SK-N-SH treated with all-trans-retinoic acid at 6 μM for 48 hours (cell line): ENCODE data around the gene BRCA2.

ENCODE experiments used
- ATAC-seq: fragments of 200-7000 bp; cut with Tn5 transposase; 3 replicates; pipeline ENCODE4 v1.9.1; 2020; ENCODE audit warnings: mild to moderate bottlenecking, moderate library complexity
- ARNTL ChIP-seq: fragments of 450-650 bp; formaldehyde crosslinking; IDR thresholded peaks from 2 replicates; pipeline ENCODE4 v1.5.0; 2020; ENCODE audit warnings: low read depth, mild to moderate bottlenecking, moderate library complexity, borderline replicate concordance
- CSDC2 ChIP-seq: fragments of 250-450 bp; sonication (Bioruptor Pico); IDR thresholded peaks from 2 replicates; pipeline ENCODE4 v1.5.0; 2020; ENCODE audit warnings: mild to moderate bottlenecking, moderate library complexity
- ESRRG ChIP-seq: fragments of 250-450 bp; sonication (Bioruptor Pico); IDR thresholded peaks from 2 replicates; pipeline ENCODE4 v1.6.1; 2021; ENCODE audit warnings: mild to moderate bottlenecking
- GLIS3 ChIP-seq: fragments of 250-450 bp; sonication (Bioruptor Pico); IDR thresholded peaks from 2 replicates; pipeline ENCODE4 v1.5.0; 2020; ENCODE audit warnings: mild to moderate bottlenecking, moderate library complexity
- ISL1 ChIP-seq: fragments of 250-450 bp; sonication (Bioruptor Pico); IDR thresholded peaks from 2 replicates; pipeline ENCODE4 v2.1.2; 2022; ENCODE audit warnings: mild to moderate bottlenecking, moderate library complexity
- OSR1 ChIP-seq: fragments of 250-450 bp; sonication (Bioruptor Pico); IDR thresholded peaks from 2 replicates; pipeline ENCODE4 v1.8.0; 2022; ENCODE audit warnings: moderate library complexity, mild to moderate bottlenecking, inconsistent platforms
- PPARA ChIP-seq: fragments of 250-450 bp; sonication (Bioruptor Pico); IDR thresholded peaks from 2 replicates; pipeline ENCODE4 v1.5.0; 2020; ENCODE audit warnings: mild to moderate bottlenecking, borderline replicate concordance
- RARB ChIP-seq: fragments of 250-450 bp; sonication (Bioruptor Pico); IDR thresholded peaks from 2 replicates; pipeline ENCODE4 v1.8.0; 2021; ENCODE audit warnings: mild to moderate bottlenecking, moderate library complexity
- SNAI2 ChIP-seq: fragments of 250-450 bp; sonication (Bioruptor Pico); IDR thresholded peaks from 2 replicates; pipeline ENCODE4 v1.5.0; 2020; ENCODE audit warnings: mild to moderate bottlenecking, moderate library complexity
- TCF4 ChIP-seq: fragments of 250-450 bp; sonication (Bioruptor Pico); IDR thresholded peaks from 2 replicates; pipeline ENCODE4 v1.8.0; 2021; ENCODE audit warnings: mild to moderate bottlenecking, moderate library complexity, borderline replicate concordance
- ZFP3 ChIP-seq: fragments of 250-450 bp; sonication (Bioruptor Pico); IDR thresholded peaks from 2 replicates; pipeline ENCODE4 v1.5.0; 2020; ENCODE audit warnings: mild to moderate bottlenecking, moderate library complexity
- ZFP30 ChIP-seq: fragments of 450-650 bp; formaldehyde crosslinking; IDR thresholded peaks from 2 replicates; pipeline ENCODE4 v1.5.0; 2022; ENCODE audit warnings: mild to moderate bottlenecking, moderate library complexity
- ZNF565 ChIP-seq: fragments of 450-650 bp; formaldehyde crosslinking; conservative IDR thresholded peaks from 2 replicates; pipeline ENCODE4 v1.5.0; 2020; ENCODE audit warnings: low read depth, mild to moderate bottlenecking, moderate library complexity
- ZNF8 ChIP-seq: fragments of 450-650 bp; formaldehyde crosslinking; IDR thresholded peaks from 2 replicates; pipeline ENCODE4 v1.5.0; 2020; ENCODE audit warnings: mild to moderate bottlenecking, moderate library complexity
- TF ChIP-seq, protein P1 (sequence below): fragments of 250-450 bp; sonication (Bioruptor Pico); IDR thresholded peaks from 2 replicates; pipeline ENCODE4 v1.5.1; 2020; ENCODE audit warnings: low read depth, mild to moderate bottlenecking, moderate library complexity
- TF ChIP-seq, protein P2 (sequence below): fragments of 250-450 bp; sonication (Bioruptor Pico); IDR thresholded peaks from 2 replicates; pipeline ENCODE4 v1.8.0; 2020; ENCODE audit warnings: mild to moderate bottlenecking, moderate library complexity, borderline replicate concordance
- TF ChIP-seq, protein P3 (sequence below): fragments of 250-450 bp; sonication (Bioruptor Pico); IDR thresholded peaks from 2 replicates; pipeline ENCODE4 v1.5.1; 2021; ENCODE audit warnings: mild to moderate bottlenecking, moderate library complexity

Gene BRCA2

DNA sequence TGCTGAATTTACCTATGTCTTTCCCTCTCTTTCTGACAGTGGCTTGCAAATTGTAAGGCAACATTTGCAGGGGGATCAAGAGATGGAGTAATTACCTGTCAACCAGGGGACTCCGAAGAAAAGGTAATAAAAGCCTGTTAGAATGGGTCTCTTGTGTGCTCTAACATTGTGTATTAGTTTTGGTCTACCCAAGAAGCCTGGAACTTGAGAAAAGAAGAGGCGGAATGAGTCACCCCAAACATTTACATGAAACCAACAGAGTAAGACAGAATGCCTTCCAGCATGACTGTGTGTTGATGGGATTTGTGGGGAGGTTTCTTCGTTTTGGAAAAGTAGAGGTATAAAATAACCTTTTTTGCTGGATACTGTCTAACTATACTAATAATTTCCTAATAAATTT lies 36.9 kb upstream of the BRCA2 start:
- TF ChIP-seq, protein P1, sequence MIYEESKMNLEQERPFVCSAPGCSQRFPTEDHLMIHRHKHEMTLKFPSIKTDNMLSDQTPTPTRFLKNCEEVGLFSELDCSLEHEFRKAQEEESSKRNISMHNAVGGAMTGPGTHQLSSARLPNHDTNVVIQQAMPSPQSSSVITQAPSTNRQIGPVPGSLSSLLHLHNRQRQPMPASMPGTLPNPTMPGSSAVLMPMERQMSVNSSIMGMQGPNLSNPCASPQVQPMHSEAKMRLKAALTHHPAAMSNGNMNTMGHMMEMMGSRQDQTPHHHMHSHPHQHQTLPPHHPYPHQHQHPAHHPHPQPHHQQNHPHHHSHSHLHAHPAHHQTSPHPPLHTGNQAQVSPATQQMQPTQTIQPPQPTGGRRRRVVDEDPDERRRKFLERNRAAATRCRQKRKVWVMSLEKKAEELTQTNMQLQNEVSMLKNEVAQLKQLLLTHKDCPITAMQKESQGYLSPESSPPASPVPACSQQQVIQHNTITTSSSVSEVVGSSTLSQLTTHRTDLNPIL (CRISPR knock-in tag), result no peak
- TF ChIP-seq ZFP30 (CRISPR knock-in tag) (no peak), PPARA (no peak), TCF4 (no peak)
- ATAC-seq, result no peak

DNA sequence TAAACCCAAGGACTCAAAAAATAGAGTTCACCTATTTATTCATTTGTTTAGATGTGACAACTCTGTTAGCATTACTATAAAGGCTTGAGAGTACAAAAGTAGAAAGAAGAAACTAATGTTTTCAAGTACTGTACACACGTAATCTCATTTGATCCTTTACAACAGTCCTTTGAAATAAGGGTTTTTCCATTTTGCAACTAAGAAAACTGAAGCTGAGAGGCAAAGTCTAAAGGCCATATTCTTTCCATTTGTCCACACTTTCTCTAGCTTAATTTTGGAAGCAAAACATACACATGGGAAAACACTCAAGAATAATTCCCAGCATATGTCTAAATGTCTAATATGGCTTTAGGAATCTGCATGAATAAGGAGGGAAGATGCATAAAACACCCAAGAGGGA lies 34.2 kb upstream of the BRCA2 start:
- TF ChIP-seq ZNF565 (CRISPR knock-in tag) (no peak), CSDC2 (CRISPR knock-in tag) (no peak)
- ATAC-seq, result no peak

DNA sequence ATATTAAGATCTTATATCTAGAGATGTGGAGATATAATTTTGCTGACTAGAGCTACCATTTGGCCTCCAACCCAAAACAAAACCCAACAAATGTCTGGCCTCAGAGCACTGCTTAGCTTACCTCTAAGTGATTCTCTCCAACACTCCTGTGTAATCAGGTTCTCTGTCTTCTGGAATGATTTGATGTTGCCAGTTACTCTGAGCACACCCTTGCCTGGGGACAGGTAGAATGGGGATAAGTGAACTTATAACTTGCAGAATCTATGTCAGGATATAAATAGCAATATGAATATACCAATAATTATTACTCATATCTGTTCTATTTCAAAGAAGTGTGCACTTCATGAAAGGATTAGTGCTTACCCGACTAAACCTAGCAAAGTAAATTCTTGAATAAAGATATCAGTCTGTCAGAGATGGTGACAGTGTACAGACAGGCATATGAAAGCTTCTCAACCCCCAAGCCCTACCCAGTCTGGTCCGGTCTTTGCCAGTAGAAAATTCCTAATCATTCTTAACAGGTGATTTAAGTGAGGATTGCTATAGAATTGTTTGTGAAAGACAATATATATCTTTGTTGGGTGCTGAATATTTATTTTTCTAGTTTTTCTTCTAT lies 33.1 kb upstream of the BRCA2 start:
- TF ChIP-seq ZFP3 (CRISPR knock-in tag) (no peak), ZFP30 (CRISPR knock-in tag) (no peak), ARNTL (CRISPR knock-in tag) (no peak)
- TF ChIP-seq, protein P1 (CRISPR knock-in tag), result no peak

DNA sequence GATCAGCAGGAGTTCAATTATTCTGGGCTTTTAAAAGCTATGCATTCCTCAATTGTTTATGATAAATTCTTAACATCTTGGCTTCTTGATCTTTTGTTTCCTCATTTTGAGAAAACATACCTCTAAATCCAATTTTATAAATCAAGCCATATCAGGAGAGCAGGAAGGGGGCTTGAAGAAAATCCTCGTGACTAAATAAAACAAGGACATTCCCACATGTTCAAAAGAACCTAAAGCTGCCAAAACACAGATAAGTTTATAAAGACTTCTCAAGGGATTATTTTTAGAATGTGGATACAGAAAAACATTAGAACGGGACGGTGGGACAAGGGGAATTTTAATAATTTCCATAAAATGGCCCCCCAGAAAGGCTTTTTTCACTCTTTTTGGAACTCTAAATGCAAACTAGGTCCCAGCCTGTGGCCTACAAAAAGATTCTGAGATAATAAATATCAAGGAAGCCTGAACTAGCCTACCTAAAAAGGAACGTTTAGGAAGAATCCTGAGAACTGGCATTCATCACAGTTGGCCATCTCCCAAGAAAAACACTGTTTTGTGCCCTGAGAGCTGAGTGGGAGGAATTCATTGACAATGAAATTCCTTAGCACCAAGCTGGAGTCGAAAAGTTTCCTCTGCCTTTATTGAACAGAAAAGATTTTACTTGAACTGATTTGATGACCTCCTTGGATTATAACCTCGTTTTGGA lies 30.2 kb upstream of the BRCA2 start:
- TF ChIP-seq ESRRG (CRISPR knock-in tag) (no peak), ISL1 (CRISPR knock-in tag) (peak; percentile 34)
- TF ChIP-seq, all 23 proteins: peak for 1
- peak; percentile 79 for ATAC-seq

More for the DNA sequence above, 33.1 kb upstream of the BRCA2 start:
- no peak for ATAC-seq

DNA sequence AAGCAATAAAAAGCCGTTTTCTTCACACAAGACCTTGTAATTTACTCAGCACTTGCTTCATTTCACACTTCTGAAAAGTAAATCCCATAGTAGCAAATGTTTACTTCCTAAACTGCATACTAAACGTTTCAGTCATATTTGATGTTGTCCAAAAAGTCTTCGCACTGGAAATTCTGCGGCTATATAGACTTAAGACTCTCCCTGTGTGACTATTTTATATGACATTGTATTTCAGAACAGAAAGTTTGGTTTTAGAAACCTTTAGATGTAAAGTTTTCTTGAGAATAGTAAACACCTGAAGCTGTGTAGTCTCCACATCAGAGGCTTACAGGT lies 29.7 kb upstream of the BRCA2 start:
- ATAC-seq, result no peak; the same call in 2 of the 3 replicates

DNA sequence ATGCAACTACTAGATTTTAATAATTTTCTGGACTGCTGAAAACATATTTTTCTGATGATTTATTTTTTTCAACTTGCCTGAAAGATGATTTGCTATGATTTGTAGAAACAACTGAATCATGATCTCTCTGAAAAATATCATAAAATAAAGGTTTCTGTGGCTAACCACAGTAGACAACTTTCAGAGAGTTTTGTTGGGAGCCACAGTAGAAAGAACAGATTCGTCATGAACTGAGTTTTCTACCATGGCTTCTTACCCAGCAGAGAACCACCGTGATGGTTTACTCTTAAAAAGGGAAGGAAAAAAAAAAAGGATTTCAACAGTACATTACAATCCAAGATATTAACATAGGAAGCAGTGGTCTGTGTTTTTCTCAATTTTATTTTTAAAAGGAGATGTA lies 18.1 kb upstream of the BRCA2 start:
- no peak for ATAC-seq
- TF ChIP-seq TCF4, result no peak
- no peak for TF ChIP-seq ZNF565 (CRISPR knock-in tag)
- no peak for TF ChIP-seq ZFP3 (CRISPR knock-in tag)
- no peak for TF ChIP-seq ARNTL (CRISPR knock-in tag)
- no peak for TF ChIP-seq RARB (CRISPR knock-in tag)
- TF ChIP-seq ZNF8 (CRISPR knock-in tag), result no peak
- no peak for TF ChIP-seq PPARA
- TF ChIP-seq, protein P2, sequence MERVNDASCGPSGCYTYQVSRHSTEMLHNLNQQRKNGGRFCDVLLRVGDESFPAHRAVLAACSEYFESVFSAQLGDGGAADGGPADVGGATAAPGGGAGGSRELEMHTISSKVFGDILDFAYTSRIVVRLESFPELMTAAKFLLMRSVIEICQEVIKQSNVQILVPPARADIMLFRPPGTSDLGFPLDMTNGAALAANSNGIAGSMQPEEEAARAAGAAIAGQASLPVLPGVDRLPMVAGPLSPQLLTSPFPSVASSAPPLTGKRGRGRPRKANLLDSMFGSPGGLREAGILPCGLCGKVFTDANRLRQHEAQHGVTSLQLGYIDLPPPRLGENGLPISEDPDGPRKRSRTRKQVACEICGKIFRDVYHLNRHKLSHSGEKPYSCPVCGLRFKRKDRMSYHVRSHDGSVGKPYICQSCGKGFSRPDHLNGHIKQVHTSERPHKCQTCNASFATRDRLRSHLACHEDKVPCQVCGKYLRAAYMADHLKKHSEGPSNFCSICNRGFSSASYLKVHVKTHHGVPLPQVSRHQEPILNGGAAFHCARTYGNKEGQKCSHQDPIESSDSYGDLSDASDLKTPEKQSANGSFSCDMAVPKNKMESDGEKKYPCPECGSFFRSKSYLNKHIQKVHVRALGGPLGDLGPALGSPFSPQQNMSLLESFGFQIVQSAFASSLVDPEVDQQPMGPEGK (CRISPR knock-in tag), result no peak
- TF ChIP-seq, protein P3, sequence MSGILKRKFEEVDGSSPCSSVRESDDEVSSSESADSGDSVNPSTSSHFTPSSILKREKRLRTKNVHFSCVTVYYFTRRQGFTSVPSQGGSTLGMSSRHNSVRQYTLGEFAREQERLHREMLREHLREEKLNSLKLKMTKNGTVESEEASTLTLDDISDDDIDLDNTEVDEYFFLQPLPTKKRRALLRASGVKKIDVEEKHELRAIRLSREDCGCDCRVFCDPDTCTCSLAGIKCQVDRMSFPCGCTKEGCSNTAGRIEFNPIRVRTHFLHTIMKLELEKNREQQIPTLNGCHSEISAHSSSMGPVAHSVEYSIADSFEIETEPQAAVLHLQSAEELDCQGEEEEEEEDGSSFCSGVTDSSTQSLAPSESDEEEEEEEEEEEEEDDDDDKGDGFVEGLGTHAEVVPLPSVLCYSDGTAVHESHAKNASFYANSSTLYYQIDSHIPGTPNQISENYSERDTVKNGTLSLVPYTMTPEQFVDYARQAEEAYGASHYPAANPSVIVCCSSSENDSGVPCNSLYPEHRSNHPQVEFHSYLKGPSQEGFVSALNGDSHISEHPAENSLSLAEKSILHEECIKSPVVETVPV (CRISPR knock-in tag), result no peak
- TF ChIP-seq ZFP30 (CRISPR knock-in tag), result no peak
- TF ChIP-seq CSDC2 (CRISPR knock-in tag), result no peak

More for the DNA sequence above, 29.7 kb upstream of the BRCA2 start:
- TF ChIP-seq RARB (CRISPR knock-in tag) (no peak), OSR1 (CRISPR knock-in tag) (no peak), GLIS3 (CRISPR knock-in tag) (no peak), CSDC2 (CRISPR knock-in tag) (no peak), ZNF8 (CRISPR knock-in tag) (no peak), SNAI2 (CRISPR knock-in tag) (no peak)
- TF ChIP-seq, protein P2 (CRISPR knock-in tag), result no peak
- TF ChIP-seq, protein P1 (CRISPR knock-in tag), result no peak
- TF ChIP-seq, protein P3 (CRISPR knock-in tag), result no peak
